HUDEP-2 (cell line): ENCODE measurements around the gene ZBTB16.

Source experiments
- DNase-seq, 76 experiments: peaks; one replicate each; lab custom pipeline; 2025; ENCODE audit not compliant: unreplicated experiment in 76 of 76; lab: John Stamatoyannopoulos, UW

Gene ZBTB16

GRCh38 chr11:114059278-114059983, at the start of gene ZBTB16:
Gene ZBTB16 (plus strand): TSS chr11:114059711. CDS start chr11:114063301, 3,590 bp downstream.
- DNase-seq = peak in 44 of 76 experiments; percentile 12 to 76 (median 44)

GRCh38 chr11:114010931-114011330, 48.6 kb upstream of the ZBTB16 start:
- DNase-seq = no peak

- DNase-seq = no peak
Observed at GRCh38 chr11:114011443-114011842, 48.1 kb upstream of the ZBTB16 start.

GRCh38 chr11:114015117-114015516, 44.4 kb upstream of the ZBTB16 start:
- DNase-seq = no peak

- no peak for DNase-seq
Observed at GRCh38 chr11:114016986-114017385, 42.5 kb upstream of the ZBTB16 start.

GRCh38 chr11:114017723-114018122, 41.8 kb upstream of the ZBTB16 start:
- DNase-seq = no peak

- DNase-seq = no peak
Observed at GRCh38 chr11:114019046-114019445, 40.5 kb upstream of the ZBTB16 start.

GRCh38 chr11:114019574-114019973, 39.9 kb upstream of the ZBTB16 start:
- DNase-seq = no peak

GRCh38 chr11:114025329-114025907, 34.1 kb upstream of the ZBTB16 start:
- DNase-seq = no peak

- DNase-seq = peak in 13 of 76 experiments; percentile 2 to 32 (median 11)
Observed at GRCh38 chr11:114026355-114026754, 33.2 kb upstream of the ZBTB16 start.

GRCh38 chr11:114027391-114027790, 32.1 kb upstream of the ZBTB16 start:
- DNase-seq = no peak

- no peak for DNase-seq
Observed at GRCh38 chr11:114027926-114028325, 31.6 kb upstream of the ZBTB16 start.

GRCh38 chr11:114031246-114031966, 28.1 kb upstream of the ZBTB16 start:
- no peak for DNase-seq

- DNase-seq = no peak
Observed at GRCh38 chr11:114031967-114032320, 27.6 kb upstream of the ZBTB16 start.

- no peak for DNase-seq
Observed at GRCh38 chr11:114033066-114033465, 26.4 kb upstream of the ZBTB16 start.

GRCh38 chr11:114033572-114033971, 25.9 kb upstream of the ZBTB16 start:
- no peak for DNase-seq

GRCh38 chr11:114034956-114035355, 24.6 kb upstream of the ZBTB16 start:
- DNase-seq = no peak

GRCh38 chr11:114036147-114036811, 23.2 kb upstream of the ZBTB16 start:
- DNase-seq = peak in 65 of 76 experiments; percentile 6 to 73 (median 40)

GRCh38 chr11:114036958-114037357, 22.6 kb upstream of the ZBTB16 start:
- DNase-seq = no peak

- no peak for DNase-seq
Observed at GRCh38 chr11:114039551-114039950, 20.0 kb upstream of the ZBTB16 start.

- DNase-seq = no peak
Observed at GRCh38 chr11:114040706-114041211, 18.8 kb upstream of the ZBTB16 start.
